NCI-H2107 treated with DMSO at 0.1 percent for 48 hours (cell line): ENCODE data around the gene MRPL34.
"Not testable (repeated sequence)": the region's sequence is repeated elsewhere in the genome, so short reads cannot be mapped to it uniquely, and the experiment has no call there.

ENCODE experiments used
- DNase-seq: peaks from one replicate; lab custom pipeline; 2025; ENCODE audit not compliant: unreplicated experiment; lab: John Stamatoyannopoulos, UW

MRPL34 gene

DNA sequence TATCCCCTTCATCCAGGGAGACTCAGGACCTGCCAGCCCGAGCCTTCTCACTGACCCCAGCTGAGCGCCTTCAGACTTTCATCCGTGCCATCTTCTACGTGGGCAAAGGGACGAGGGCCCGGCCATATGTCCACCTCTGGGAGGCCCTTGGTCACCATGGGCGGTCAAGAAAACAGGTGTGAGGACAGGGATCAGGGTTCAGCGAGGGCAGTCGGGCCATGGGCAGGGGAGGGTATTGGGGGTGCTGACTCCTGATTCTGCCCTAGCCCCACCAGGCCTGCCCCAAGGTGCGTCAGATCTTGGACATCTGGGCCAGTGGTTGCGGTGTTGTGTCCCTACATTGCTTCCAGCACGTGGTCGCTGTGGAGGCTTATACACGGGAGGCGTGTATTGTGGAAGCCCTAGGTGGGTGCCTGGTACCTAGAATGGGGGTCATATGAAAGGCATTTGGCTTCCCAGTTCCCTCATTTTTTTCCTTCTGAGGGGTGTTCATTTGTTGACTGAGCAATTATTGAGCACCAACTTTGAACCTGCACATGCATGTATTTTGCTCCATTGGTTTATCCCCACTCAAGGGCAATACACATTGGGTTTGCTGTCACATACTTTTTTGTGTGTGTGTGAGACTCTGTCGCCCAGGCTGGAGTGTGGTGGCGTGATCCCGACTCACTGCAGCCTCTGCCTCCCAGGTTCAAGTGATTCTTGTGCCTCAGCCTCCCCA, 20.1 kb upstream of the MRPL34 start:
- DNase-seq, result no peak

DNA sequence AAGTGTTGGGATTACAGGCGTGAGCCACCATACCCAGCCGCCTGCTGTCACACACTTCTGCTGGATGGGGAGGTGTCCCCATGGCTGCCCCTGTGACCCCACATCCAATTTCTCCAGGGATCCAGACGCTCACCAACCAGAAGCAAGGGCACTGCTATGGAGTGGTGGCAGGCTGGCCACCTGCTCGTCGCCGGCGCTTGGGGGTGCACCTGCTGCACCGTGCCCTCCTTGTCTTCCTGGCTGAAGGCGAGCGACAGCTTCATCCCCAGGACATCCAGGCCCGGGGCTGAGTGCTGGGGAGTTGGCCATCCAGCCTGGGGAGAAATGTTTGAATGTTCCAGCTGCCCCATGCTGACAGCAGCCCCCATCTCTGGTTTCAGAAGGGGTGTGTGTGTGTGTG, 19.4 kb upstream of the MRPL34 start:
- DNase-seq, result no peak

DNA sequence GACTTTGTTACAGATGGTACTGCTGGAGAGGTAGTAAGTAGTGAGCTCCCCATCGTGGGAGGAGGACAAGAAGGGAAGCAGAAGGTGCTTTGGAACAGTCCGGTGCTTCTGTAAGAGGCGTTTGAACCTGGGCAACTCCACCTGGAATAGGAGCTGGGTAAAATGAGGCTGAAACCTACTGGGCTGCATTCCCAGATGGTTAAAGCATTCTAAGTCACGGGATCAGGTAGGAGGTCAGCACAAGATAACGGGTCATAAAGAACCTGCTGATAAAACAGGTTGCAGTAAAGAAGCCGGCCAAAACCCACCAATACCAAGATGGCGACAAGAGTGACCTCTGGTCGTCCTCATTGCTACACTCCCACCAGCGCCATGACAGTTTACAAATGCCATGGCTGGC, 18.9 kb upstream of the MRPL34 start:
- DNase-seq, result no peak

DNA sequence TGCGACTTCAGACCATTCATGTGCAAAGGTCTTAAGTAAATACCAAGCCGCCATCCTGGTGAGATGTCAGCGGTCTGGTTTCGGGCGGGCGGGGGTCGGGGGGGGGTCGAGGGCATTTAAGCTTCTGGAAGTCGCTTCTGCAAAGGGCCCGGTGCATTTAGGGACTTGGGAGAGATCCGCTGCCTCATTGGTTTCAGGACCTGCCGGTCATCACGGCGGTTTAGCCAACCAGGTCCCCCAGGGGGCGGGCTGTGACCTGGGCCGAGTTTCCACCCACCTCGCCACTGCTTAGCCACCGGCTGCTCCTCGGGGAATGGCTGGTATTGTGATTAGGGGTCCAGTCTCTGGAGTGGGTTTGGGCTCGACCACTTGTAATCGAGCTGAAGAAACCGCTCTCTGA, 16.2 kb upstream of the MRPL34 start:
- DNase-seq, result no peak

DNA sequence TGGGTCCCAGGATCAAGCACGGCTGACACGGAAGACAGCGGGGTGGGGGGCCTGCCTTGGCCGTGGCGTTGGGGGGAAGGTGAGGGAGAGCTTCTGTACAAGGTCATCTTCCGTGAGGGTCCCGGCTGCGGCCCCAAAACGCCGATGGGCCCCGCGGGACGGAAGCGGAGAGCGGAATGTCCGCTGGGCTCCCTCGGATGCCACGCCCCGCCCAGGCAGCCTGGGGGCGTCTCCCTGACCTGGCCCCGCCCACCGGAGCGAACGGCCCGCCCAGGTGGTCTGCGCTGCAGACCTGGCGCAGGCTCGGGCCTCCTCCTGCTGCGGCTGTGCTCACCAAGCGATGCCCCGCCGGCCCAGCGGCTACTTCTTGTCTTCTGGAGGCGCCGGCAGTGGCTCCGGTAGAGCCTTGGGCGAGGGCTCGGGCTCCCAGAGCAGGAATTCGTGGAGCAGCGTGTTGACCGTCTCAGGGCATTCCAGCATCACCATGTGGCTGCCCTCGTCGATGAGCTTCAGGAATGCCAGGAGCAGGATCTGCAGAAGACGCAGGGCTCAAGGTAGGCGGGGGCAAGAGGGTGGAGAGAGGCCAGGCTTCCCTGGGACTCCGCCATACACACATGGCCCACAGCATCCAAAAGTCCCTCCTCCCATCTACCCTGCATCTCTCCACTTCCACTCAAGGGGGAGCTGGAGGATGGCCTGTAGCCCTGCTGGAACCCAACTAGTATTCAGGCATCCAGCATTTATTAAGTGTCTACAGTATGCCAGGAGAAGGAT, 13.2 kb upstream of the MRPL34 start:
- peak; percentile 15 for DNase-seq

DNA sequence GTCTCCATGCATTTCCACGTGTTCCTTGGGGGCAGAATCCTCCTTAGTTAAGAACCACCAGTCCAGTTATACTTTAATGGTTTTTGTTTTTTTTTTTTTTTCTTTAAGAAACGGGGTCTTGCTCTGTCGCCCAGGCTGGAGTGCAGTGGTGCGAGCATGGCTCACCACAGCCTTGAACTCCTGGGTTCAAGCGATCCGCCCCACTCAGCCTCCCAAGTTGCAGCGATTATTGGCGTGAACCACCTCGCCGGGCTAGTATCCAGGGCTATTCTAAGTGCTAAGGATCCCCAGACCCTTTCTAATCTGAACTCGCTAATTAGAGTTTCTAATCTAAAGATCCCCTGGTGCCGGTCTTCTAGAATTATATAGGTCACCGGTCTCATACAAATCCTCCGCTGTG, 12.1 kb upstream of the MRPL34 start:
- no peak for DNase-seq

DNA sequence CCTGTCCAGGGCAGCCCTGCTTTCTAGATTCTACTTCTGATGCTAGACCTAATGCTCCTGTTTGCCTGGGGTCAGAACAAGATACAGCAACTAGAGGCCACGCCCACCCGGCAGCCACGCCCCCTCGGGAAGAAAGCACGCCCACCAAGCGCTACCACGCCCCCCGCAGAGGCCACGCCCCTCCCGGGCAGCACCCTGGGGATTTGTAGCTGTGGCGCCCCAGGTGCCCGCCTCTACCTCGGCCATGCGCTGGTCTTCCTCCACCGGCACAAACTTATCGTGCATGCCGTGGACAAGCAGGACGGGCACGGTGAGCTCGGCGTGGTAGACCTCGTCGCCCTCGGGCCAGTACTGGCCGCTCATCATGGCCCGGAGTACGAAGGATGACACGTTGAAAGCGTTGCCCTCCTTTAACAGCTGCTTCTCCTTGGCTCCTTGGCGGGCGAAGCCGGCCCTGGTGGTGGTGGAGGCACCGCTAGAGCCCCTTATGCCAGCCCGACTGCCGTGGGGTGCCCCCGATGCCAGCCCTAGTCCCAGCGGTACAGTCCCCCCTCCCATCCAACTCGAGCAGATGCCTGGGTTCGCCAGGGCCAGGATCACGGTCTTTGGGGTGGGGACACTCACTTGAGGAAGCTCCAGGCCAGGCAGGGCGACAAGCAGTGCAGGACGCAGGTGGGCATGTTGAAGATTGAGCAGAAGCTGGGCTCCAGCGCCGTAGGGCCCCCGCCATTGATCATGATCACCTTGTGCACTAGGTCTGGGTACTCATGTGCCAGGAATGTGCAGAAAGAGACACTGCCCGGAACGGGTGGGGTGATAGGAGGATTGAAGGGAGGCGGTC, 11.4 kb upstream of the MRPL34 start:
- no peak for DNase-seq

DNA sequence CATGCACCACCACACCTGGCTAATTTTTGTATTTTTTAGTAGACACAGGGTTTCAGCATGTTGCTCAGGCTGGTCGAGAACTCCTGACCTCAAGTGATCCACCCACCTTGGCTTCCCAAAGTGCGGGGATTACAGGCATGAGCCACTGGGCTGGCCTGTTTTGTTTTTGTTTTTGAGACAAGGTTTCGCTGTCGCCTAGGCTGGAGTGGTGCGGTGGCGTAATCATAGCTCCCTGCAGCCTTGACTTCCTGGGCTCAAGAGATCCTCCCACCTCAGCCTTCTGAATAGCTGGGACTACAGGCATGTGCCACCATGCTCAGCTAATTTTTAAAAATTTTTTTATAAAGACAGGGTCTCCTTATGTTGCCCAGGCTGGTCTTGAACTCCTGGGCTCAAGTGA, 10.1 kb upstream of the MRPL34 start:
- DNase-seq, result not testable (repeated sequence)

DNA sequence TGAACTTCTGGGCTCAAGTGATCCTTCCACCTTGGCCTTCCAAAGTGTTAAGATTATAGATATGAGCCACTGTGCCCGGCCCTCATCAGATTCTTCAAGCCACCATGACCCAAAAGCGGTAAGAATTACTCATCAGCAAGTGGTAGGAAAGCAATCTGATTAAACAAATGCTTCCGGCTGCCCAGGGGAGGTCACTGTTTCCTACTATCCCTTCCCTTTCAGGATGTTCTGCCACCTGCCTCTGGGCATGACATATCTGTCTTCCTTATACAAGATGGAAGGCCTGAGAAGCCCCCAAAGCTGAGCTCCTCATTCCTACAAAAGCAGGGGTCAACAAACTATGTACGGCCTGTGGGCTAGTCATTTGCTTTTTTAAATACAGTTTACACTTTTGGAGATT, 9.4 kb upstream of the MRPL34 start:
- DNase-seq, result no peak

DNA sequence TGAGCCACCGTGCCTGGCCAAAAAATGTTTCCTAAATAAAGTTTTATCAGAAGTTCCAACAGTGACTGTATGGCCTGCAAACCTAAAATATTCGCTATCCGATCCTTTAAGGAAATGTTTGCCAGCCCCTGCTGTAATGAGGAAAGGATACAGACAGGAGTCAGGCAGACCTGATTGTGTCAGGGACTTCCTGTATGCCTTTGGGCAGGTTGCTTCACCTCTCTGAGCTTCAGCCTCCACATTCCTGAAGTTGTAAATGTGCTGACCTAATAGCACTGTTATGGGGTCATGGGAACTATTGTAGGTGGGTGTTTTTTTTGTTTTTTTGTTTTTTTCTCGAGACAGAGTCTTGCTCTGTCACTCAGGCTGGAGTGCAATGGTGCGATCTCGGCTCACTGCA, 8.7 kb upstream of the MRPL34 start:
- no peak for DNase-seq

DNA sequence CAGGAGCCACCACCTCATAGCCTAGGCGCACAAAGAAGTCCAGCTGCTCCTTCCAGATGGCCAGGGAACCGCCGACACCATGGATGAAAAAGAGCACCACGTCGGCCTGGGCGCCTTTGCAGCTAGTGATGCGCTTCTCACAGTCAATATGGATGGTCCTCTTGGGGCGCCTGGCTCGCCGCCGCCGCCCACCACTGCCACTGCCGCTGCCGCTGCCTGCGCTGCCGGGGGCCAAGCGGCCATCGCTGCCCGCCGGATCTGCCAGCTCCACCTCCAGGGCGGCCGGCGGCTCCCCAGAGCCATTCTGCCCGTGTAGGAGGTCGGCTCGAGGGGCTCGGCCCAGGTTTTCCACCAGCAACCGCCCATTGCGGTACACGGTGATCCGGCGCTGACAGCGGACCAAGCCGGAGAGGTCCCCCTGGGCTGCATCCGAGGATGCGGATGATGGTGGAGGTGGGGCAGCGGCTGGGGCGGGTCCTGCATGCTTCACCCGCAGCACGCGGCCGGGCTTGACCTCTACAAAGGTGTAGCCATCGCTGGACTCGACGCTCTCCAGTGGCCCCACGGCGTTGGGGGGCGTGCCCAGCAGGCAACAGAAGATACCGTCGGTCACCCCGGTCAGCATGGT, 4.6 kb upstream of the MRPL34 start:
- no peak for DNase-seq

DNA sequence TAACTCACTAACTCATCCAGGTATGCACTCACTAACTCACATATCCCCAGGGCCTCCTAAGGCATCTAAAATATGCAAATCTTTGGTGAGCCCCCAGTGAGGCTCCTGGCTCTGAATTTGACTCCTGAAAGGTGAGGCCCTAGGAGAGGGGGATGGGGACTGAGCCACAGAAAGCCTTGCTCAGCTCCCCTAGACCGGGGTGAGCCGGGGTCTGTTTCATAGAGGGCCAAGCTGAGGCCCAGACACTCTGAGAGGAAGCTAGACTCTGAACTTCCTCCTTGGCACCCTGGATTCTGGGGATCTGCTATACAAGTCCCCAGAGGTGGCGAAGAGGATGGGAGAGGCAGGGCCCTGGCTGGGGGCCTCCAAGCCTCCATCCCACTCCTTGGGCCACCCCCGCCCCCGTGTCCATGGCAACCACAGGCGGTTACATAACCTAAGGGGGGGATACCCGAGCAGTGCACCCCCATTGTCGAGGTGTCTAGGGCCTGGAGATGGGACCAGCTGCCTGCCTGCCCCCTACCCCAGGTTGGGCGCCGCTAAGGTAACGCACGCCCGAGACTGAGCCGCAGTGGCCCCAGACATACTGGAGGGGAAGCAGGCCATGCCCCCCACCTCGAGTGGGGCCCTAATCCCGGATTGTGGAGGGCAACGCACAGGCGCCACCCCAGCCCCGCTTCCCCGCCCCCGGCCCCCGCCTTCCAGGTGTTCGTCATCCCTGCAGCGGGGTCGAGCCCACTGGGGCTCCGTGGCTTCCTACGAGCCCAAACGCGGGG, 3.1 kb upstream of the MRPL34 start:
- DNase-seq, result no peak

DNA sequence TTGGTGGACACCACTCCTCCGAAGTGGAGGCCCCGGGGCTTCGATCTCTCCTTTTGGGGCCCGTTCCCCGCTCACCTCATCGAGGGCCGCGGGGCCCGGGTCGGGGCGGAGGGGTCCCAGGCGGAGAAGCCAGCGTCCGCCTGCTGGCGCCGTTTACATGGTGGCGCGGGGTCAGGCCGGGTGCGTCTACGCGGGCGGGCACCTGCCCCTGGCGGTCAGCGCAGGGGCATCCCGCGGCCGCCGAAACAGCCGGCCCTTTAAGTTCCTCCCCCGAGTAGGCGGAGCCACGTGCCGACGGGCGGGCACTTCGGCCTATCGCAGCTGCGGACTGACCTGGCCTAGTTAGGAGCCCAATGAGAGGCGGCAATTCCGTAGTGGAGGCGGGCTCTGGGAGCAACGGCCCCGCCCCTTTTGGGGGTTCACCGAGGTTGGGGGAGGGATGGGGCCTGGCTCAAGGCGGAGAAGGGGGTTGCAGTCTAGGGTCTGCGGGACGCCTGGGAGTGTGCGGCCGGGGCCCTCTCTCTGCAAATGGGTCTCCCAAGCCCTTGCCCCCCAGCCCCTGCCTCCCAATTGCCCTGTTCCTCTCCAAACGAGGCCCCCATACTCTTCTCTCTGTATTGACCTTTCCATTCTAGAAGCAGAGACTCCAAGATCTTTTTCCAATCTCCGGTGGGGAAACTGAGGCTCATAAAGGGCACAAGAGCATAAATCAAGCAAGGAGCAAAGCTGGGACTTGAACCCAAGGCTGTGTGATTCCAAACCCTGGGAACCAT, 2.3 kb upstream of the MRPL34 start, which contains the start of gene ABHD8:
ABHD8 (minus strand) TSS at position 259 of the 773 bp plus-strand sequence. CDS start 1,809 bp downstream, outside the sequence.
- DNase-seq, result peak; percentile 55

DNA sequence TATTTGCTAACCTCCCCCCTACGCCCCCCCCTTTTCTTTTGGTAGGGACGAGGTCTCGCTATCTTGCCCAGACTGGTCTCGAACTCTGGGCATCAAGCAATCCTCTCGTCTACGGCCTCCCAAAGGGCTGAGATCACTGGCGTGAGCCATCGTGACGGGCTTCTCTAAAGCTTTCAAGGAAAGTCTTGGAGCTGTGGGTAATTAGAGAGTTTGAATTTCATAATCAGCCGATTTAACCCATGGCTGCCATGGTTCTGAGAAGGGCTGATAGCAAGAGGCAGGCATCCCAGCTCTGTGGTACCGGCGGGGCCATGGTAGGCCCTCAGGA, 1.8 kb upstream of the MRPL34 start:
- no peak for DNase-seq

DNA sequence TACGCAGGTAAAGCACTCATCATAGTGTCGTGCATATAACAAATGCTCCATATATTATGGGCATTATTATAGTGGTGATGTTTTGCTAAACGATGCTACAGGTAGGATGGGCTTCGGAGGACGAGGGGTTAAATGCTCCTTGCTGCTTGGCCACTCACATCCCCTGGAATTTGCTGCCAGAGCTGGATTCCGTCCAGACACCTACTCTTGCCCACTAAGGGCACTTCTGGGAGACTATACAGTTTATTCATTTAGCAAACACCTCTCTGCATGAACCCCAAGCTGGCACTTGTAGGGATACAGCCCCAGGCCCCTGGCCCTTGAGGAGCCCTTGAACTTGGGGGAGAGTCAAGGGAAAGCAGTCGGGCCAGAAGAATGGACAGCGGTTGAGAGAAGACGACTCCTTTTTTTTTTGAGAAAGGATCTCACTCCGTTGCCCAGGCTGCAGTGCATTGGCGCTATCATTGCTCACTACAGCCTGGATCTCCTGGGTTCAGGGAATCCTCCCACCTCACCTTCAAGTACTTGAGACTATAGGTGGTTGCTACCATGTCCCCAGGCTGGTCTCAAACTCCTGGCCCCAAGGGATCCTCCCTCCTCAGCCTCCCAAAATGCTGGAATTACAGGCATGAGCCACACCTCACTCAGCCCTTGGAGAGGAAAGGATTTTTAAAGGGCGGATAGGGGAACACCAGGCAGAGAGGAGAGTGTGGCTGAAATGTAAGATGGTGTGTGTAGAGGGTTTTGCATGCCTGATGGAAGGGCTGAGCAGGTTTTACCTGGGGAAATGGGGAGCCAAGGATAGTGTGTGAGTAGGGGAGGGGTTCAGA, 1.1 kb upstream of the MRPL34 start:
- no peak for DNase-seq

DNA sequence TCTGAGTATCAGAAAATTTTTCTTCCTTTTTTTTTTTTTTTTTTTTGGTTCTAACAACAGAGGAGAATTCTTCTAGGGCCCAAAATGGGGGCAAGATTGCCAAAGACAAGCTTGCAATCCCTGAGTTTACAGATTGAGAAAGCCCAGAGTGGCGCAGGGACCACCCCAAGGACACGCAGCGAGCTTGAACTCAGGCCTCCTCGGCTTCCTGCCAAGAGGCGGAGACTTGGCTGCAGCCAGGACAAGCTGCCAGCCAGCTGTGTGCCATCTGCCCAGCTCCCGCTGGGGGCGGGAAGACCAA, 506 bp upstream of the MRPL34 start:
- DNase-seq, result no peak

DNA sequence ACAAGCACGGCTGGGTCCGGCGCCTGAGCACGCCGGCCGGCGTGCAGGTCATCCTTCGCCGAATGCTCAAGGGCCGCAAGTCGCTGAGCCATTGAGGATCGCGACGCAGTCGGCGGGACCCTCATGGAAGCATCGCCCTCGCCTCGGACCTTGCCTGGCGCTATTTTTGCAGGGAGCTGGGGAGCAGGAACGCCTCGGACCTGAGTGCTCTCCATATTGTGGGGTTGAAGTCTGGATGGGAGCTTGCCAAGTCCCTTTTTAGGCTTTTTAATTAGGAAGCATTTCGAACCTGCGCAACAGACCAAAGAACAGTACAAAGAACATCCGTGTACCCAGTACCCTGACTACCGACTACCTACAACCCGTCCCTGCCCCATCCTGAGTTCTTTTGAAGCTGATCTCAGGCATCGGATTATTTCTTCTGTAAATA, 628 bp downstream of the MRPL34 start:
- no peak for DNase-seq

DNA sequence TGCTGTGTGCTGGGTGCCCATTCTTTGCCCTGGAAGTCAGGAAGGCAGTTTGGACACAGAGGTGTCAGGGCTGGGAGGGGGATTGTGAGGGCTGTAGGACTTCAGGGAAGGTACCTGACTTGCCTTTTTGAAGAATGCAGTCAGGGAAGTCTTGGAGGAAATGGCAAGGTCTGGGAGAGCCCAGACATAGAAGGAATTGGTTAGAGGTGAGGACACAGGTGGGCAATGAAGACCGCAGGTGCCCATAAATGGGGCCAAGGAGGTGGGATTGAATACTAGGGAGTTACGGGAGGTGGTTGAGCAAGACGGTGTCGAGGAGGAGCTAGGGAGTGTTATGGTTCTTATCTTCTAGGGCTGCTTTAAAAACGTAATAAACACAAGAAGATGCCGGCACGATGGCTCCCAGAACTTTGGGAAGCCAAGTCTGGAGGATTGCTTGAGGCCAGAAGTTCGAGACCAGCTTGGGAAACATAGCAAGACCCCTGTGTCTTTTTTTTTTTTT, 2.3 kb downstream of the MRPL34 start:
- DNase-seq, result no peak
